IMR-90 (cell line): Measurements from ENCODE around the gene GOLGA3. TPM values are rescaled to one million over a fixed set of nuclear protein-coding genes. Genes with fewer than 3 reads are reported as not detected.
"Not testable (repeated sequence)": the region's sequence is repeated elsewhere in the genome, so short reads cannot be mapped to it uniquely, and the experiment has no call there.

Experiments
- ATAC-seq: fragments of 200-7000 bp; cut with Tn5 transposase; 2 replicates; pipeline ENCODE4 v1.9.1; 2020; ENCODE audit warnings: low read depth, mild to moderate bottlenecking, moderate library complexity
- BruUV-seq: library from RNA; stranded (reverse); fragments of 400-500 nt; replicated peaks from 2 replicates; lab custom pipeline; 2021; lab: Mats Ljungman, UMichigan
- CTCF ChIA-PET: fragments of 300-600 bp; formaldehyde crosslinking; extraction: SDS; loops from one replicate; lab custom pipeline; 2021; ENCODE audit warnings: antibody characterized with exemption; lab: Yijun Ruan, JAX
- POLR2A ChIA-PET: fragments of 300-600 bp; sonication (Branson Sonifier 250); formaldehyde crosslinking; loops from one replicate; lab custom pipeline; 2022; ENCODE audit warnings: antibody characterized with exemption; ENCODE audit not compliant: unreplicated experiment; lab: Charles Lee
- DNase-seq: peaks from one replicate; pipeline ENCODE4 v3.0.0; 2013
- H2AFZ ChIP-seq: replicated peaks from 2 replicates; pipeline ENCODE3; 2013; ENCODE audit warnings: low read length, mild to moderate bottlenecking; ENCODE audit not compliant: poor library complexity
- H2AK5ac ChIP-seq: 2 replicates; pipeline ENCODE4 v1.6.1; 2013; ENCODE audit warnings: low read depth, low read length, inconsistent platforms
- H2AK9ac ChIP-seq: replicated peaks from 2 replicates; pipeline ENCODE3; 2013; ENCODE audit warnings: mild to moderate bottlenecking, low read depth, low read length, moderate library complexity; ENCODE audit not compliant: poor library complexity
- H2BK120ac ChIP-seq: 2 replicates; pipeline ENCODE4 v1.6.1; 2013; ENCODE audit warnings: low read depth, low read length, inconsistent platforms
- H2BK15ac ChIP-seq: 3 replicates; pipeline ENCODE4 v1.6.1; 2013; ENCODE audit warnings: low read depth, low read length, inconsistent platforms
- H2BK20ac ChIP-seq: 2 replicates; pipeline ENCODE4 v1.6.1; 2013; ENCODE audit warnings: low read depth, mild to moderate bottlenecking, inconsistent platforms, low read length, moderate library complexity
- H2BK5ac ChIP-seq: 2 replicates; pipeline ENCODE4 v1.6.1; 2013; ENCODE audit warnings: mild to moderate bottlenecking, low read depth, low read length, inconsistent platforms; ENCODE audit not compliant: poor library complexity, severe bottlenecking
- H3K14ac ChIP-seq: replicated peaks from 2 replicates; pipeline ENCODE4 v1.6.1; 2013; ENCODE audit warnings: low read depth, low read length, inconsistent platforms
- H3K18ac ChIP-seq: 2 replicates; pipeline ENCODE4 v1.6.1; 2013; ENCODE audit warnings: low read depth, low read length, control low read depth
- H3K23ac ChIP-seq: 2 replicates; pipeline ENCODE4 v1.6.1; 2013; ENCODE audit warnings: low read depth, low read length, inconsistent platforms
- H3K27ac ChIP-seq: 2 replicates; pipeline ENCODE4 v1.5.1; 2013; ENCODE audit warnings: mild to moderate bottlenecking, control low read depth, low read length; ENCODE audit not compliant: insufficient read depth
- H3K27me3 ChIP-seq: 2 replicates; pipeline ENCODE4 v1.6.1; 2013; ENCODE audit warnings: low read length; ENCODE audit not compliant: control insufficient read depth, insufficient read depth
- H3K36me3 ChIP-seq: 2 replicates; pipeline ENCODE4 v1.6.1; 2013; ENCODE audit warnings: low read length, mixed read lengths; ENCODE audit not compliant: control insufficient read depth, insufficient read depth
- H3K4ac ChIP-seq: 2 replicates; pipeline ENCODE4 v1.6.1; 2013; ENCODE audit warnings: low read depth, low read length, inconsistent platforms
- H3K4me1 ChIP-seq: 2 replicates; pipeline ENCODE4 v1.6.1; 2013; ENCODE audit warnings: low read length, mixed read lengths; ENCODE audit not compliant: control insufficient read depth, insufficient read depth
- H3K4me2 ChIP-seq: 2 replicates; pipeline ENCODE4 v1.6.1; 2013; ENCODE audit warnings: low read depth, mild to moderate bottlenecking, control low read depth, low read length, moderate library complexity
- H3K4me3 ChIP-seq: 2 replicates; pipeline ENCODE4 v1.5.1; 2013; ENCODE audit warnings: low read depth, mild to moderate bottlenecking, control low read depth, low read length, moderate library complexity; ENCODE audit not compliant: insufficient read depth
- H3K56ac ChIP-seq: 2 replicates; pipeline ENCODE4 v1.6.1; 2013; ENCODE audit warnings: low read length, inconsistent platforms; ENCODE audit not compliant: insufficient read depth; ENCODE audit errors: extremely low read depth
- H3K79me1 ChIP-seq, 2 experiments: 2 replicates each; pipeline ENCODE4 v1.6.1; 2013; ENCODE audit warnings: low read length in 2 of 2, inconsistent platforms in 1 of 2, low read depth in 1 of 2
- H3K9ac ChIP-seq: 2 replicates; pipeline ENCODE4 v1.6.1; 2013; ENCODE audit warnings: low read depth, low read length, control low read depth
- H3K9me1 ChIP-seq: 2 replicates; pipeline ENCODE4 v1.6.1; 2013; ENCODE audit warnings: low read length, inconsistent platforms; ENCODE audit not compliant: insufficient read depth
- H3K9me3 ChIP-seq: 2 replicates; pipeline ENCODE4 v1.6.1; 2013; ENCODE audit warnings: low read length; ENCODE audit not compliant: control insufficient read depth, insufficient read depth
- H4K20me1 ChIP-seq: 2 replicates; pipeline ENCODE4 v1.6.1; 2013; ENCODE audit warnings: low read length, inconsistent platforms; ENCODE audit not compliant: insufficient read depth
- H4K5ac ChIP-seq: 2 replicates; pipeline ENCODE4 v1.6.1; 2013; ENCODE audit warnings: mild to moderate bottlenecking, low read depth, low read length, control low read depth
- H4K8ac ChIP-seq, 2 experiments: 2 replicates each; pipeline ENCODE4 v1.6.1; 2013; ENCODE audit warnings: low read depth in 2 of 2, low read length in 2 of 2, control low read depth in 1 of 2, inconsistent platforms in 1 of 2
- H4K91ac ChIP-seq: 2 replicates; pipeline ENCODE4 v1.6.1; 2013; ENCODE audit warnings: low read depth, low read length, inconsistent platforms; ENCODE audit not compliant: insufficient read depth
- WGBS, 2 experiments: methylation state at CpG; one replicate each; pipeline versions ENCODE4 v1.1.5 to v1.1.7; 2013; ENCODE audit warnings: missing lambda C conversion rate in 2 of 2; ENCODE audit not compliant: insufficient read length in 1 of 2; ENCODE audit errors: extremely low coverage in 2 of 2; 5-methylcytosine and 5-hydroxymethylcytosine counted together
- dilution Hi-C: fragments of 300-500 bp; cut with HindIII; formaldehyde crosslinking; loops from one replicate; pipeline ENCODE4 v1.14.3; 2018; ENCODE audit warnings: low sequenced_read_pairs; ENCODE audit not compliant: unreplicated experiment
- in situ Hi-C: fragments of 300-500 bp; cut with MboI; formaldehyde crosslinking; loops from 3 replicates; pipeline ENCODE4 v1.14.3; 2019; ENCODE audit warnings: low sequenced_read_pairs, inconsistent platforms, mixed read lengths
- intact Hi-C: fragments of 100-400 bp; cut with micrococcal nuclease; formaldehyde crosslinking; loops from 2 replicates; pipeline ENCODE4 v1.10.0; 2022
- polyA plus RNA-seq, 3 experiments: library from polyadenylated mRNA; depleted of rRNA; stranded (reverse); fragments of >200 nt; gene quantifications; 2 replicates each; pipeline ENCODE4 v1.2.3, GENCODE V29; 2012; ENCODE audit warnings: low replicate concordance in 1 of 3
- total RNA-seq: library from RNA; depleted of rRNA; stranded (reverse); fragments of >200 nt; gene quantifications from 2 replicates; pipeline ENCODE4 v1.2.3, GENCODE V29; 2012

Gene GOLGA3
- total and polyA plus RNA-seq, 2 of the 4 experiments (the other 2 are of a cell fraction): 39.6 to 99.8 TPM

DNA sequence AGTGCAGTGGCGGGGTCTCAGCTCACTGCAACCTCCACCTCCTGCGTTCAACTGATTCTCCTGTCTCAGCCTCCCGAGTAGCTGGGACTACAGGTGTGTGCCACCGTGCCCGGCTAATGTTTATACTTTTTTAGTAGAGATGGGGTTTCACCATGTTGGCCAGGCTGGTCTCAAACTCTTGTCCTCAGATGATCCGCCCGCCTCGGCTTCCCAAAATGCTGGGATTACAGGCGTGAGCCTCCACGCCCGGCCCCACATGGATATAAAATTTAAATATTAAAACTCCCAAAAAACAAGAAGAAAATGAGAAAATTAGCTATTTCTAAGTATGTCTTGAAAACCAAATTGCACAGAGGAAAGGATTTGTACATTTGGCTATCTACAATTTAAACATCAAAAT, 16.0 kb upstream of the GOLGA3 start:
- H2AFZ ChIP-seq, H3K9ac ChIP-seq, POLR2A ChIA-PET, H3K4me1 ChIP-seq, intact Hi-C loops, H3K27ac ChIP-seq, H4K8ac ChIP-seq, H2BK120ac ChIP-seq, dilution Hi-C loops, H4K5ac ChIP-seq, BruUV-seq, H2AK5ac ChIP-seq, ATAC-seq, H2BK5ac ChIP-seq, H3K23ac ChIP-seq, H3K27me3 ChIP-seq, H3K4me3 ChIP-seq, H3K56ac ChIP-seq, H3K4me2 ChIP-seq, H3K79me1 ChIP-seq, H3K4ac ChIP-seq, CTCF ChIA-PET, H2BK20ac ChIP-seq, H3K18ac ChIP-seq, in situ Hi-C loops, H3K9me1 ChIP-seq, H2AK9ac ChIP-seq, DNase-seq, H2BK15ac ChIP-seq, H4K20me1 ChIP-seq, H4K91ac ChIP-seq, H3K9me3 ChIP-seq, H3K14ac ChIP-seq: not testable (repeated sequence)
- 100% methylated on average over 2 of the region's 11 CpGs; no CpG with 5 or more reads in 1 of the 2 experiments for WGBS, 2 experiments
- H3K36me3 ChIP-seq: peaks cover 63% of the 10 kb centered on the region
